Measurements from ENCODE around the gene RPL36. TPM values are rescaled to one million over a fixed set of nuclear protein-coding genes. Genes with fewer than 3 reads are reported as not detected.

RPL36 gene
- total RNA-seq, result 241 TPM

- ATAC-seq, result peak; percentile 70
Measured at GRCh38 chr19:5690125-5690954, at the start of gene RPL36. TSS of gene RPL36 (plus strand) at chr19:5690295. CDS start at chr19:5690508, 213 bp downstream.

GRCh38 chr19:5641171-5641570, 48.9 kb upstream of the RPL36 start:
- DNase-seq (ENCODE audit: low spot score), result no peak
- no peak for ATAC-seq

More at GRCh38 chr19:5690125-5690954, at the start of gene RPL36:
- peak; percentile 99 for DNase-seq (ENCODE audit: low spot score)

GRCh38 chr19:5642204-5642603, 47.9 kb upstream of the RPL36 start:
- DNase-seq (ENCODE audit: low spot score) (peak; percentile 60), ATAC-seq (peak; percentile 84)

DNA sequence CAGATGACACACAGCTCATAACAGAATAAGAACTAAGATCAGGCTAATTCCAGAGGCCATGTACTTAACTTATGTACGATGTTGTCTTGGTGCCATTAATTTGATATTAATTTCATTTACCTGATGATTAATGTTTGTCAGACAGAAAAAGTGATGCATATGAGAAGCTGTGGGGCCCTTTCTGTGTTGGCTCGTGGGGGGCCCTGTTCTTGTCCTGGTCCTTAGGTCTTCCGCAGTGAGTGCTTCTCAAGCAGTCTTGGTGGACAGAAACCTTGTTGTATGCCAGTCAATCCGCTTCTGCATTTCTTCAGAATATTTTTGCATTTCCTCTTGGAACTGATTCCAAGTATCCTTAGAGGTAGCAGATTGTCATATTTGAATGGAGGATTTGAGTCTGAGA, 47.0 kb upstream of the RPL36 start:
- ATAC-seq, result no peak
- no peak for DNase-seq (ENCODE audit: low spot score)

- ATAC-seq (no peak), DNase-seq (ENCODE audit: low spot score) (no peak)
Measured at GRCh38 chr19:5644037-5644436, 46.1 kb upstream of the RPL36 start.

DNA sequence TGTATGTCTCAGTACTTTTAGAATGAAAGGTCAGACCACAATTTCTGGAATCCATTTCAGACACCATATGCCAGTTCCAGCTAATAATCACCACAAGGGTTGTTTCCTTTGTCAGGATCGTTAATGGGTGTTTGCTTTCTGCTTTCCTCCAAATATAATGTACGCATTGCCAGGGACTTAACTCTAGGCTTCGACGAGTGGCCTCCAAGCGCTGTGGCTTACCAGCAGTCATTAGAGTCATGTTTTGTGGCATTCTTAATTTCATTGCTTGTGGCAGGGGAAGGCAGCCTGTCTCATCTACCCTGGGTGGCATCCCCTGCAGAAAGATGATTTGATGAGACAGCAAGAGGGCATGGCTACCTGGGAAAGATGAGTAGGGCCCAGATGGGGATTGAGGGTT, 44.7 kb upstream of the RPL36 start:
- ATAC-seq (no peak), DNase-seq (ENCODE audit: low spot score) (no peak)

GRCh38 chr19:5646703-5647102, 43.4 kb upstream of the RPL36 start:
- no peak for ATAC-seq
- no peak for DNase-seq (ENCODE audit: low spot score)

DNA sequence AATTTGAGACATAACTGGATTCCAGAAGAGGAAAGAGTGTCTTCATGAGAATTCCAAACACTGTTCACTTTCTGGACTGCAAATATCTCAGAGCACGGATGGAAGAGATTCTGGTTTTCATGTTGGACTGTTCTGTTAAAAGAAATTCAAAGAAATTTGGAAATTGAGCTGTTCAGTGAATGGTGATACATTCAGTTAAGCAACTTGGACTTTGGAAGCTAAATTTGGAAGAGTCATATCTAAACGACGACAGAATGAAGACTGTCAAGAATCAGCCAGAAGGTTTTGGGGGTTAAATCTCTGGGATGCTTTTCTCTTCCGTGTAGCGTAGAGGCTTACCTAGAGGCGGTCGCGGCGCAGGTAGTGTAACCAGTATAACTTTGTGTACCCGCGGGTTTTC, 41.6 kb upstream of the RPL36 start:
- peak; percentile 69 for ATAC-seq

DNA sequence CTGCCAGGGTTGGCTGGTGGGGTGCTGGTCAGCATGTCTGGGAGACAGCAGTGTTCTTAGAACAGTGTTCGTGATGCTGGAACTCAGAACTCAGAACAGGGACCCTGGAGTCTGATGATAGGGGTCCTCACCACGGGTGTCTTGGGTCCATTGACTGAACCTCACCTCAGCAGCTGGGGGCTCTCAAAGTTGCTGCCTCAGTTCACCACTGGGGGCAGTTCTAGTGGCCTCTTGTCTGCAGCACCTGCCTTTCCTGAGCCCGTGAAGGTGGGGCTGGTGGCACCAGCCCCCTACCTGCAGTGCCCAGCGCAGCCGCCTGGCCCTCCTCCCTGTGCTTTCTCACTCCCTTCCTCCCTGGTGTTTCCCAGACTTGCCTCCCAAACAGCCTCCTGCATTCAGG, 38.7 kb upstream of the RPL36 start:
- no peak for DNase-seq (ENCODE audit: low spot score)
- ATAC-seq, result no peak

More for the DNA sequence above, 41.6 kb upstream of the RPL36 start:
- no peak for DNase-seq (ENCODE audit: low spot score)

DNA sequence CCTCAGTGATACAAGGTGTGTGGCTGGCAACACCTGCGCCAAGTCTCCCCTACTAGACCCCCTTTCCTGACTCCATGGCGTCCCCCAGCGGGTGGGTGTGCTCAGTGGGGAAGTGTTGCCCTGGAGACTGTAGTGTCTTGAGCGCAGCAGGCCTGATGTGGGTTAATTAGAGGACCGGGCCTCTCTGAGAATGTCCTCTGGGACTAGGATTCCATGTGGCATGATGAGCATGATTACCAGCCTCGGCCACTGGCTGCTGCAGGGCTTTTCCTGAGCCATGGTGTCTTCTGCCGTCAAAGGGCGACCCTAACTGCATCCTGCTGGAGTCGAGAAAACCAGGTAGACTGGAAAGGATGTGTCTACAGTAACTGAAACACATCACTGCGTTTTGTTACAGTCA, 37.8 kb upstream of the RPL36 start:
- ATAC-seq (no peak), DNase-seq (ENCODE audit: low spot score) (no peak)

GRCh38 chr19:5654931-5655330, 35.2 kb upstream of the RPL36 start:
- ATAC-seq (no peak), DNase-seq (ENCODE audit: low spot score) (no peak)

- DNase-seq (ENCODE audit: low spot score) (no peak), ATAC-seq (no peak)
Measured at GRCh38 chr19:5655412-5655811, 34.7 kb upstream of the RPL36 start.

DNA sequence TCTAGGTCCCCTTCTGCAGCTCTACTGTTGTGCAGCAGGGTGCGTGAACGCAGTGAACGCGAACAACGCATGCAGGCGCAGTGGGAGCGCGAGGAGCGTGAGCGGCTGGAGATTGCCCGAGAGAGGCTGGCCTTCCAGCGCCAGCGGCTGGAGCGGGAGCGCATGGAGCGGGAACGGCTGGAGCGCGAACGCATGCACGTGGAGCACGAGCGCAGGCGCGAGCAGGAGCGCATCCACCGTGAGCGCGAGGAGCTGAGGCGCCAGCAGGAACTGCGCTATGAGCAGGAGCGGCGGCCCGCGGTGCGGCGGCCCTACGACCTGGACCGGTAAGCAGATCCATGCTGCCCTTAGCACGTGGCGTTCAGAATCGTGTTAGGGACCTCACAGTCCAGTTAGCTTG, 28.6 kb upstream of the RPL36 start:
- DNase-seq (ENCODE audit: low spot score), result no peak
- no peak for ATAC-seq

DNA sequence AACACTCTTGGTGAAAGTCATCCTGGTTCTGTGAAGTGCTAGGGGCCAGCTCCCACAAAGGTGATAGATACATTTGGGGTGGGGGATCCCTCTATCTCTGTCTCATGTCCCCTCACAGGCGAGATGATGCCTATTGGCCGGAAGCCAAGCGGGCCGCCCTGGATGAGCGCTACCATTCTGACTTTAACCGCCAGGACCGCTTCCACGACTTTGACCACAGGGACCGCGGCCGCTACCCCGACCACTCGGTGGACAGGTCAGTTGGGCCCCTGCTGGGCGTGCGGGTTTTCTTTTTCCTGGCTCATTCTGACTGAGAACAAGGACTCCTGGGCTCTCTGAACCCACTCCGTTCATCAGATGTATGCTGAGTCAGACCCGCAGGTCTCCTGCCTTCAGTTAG, 26.2 kb upstream of the RPL36 start:
- ATAC-seq, result no peak
- no peak for DNase-seq (ENCODE audit: low spot score)

- ATAC-seq, result peak; percentile 39
Measured at GRCh38 chr19:5664515-5664914, 25.6 kb upstream of the RPL36 start.

GRCh38 chr19:5665781-5666513, 24.1 kb upstream of the RPL36 start:
- ATAC-seq, result peak; percentile 92
- no peak for DNase-seq (ENCODE audit: low spot score)

More at GRCh38 chr19:5664515-5664914, 25.6 kb upstream of the RPL36 start:
- DNase-seq (ENCODE audit: low spot score), result no peak

DNA sequence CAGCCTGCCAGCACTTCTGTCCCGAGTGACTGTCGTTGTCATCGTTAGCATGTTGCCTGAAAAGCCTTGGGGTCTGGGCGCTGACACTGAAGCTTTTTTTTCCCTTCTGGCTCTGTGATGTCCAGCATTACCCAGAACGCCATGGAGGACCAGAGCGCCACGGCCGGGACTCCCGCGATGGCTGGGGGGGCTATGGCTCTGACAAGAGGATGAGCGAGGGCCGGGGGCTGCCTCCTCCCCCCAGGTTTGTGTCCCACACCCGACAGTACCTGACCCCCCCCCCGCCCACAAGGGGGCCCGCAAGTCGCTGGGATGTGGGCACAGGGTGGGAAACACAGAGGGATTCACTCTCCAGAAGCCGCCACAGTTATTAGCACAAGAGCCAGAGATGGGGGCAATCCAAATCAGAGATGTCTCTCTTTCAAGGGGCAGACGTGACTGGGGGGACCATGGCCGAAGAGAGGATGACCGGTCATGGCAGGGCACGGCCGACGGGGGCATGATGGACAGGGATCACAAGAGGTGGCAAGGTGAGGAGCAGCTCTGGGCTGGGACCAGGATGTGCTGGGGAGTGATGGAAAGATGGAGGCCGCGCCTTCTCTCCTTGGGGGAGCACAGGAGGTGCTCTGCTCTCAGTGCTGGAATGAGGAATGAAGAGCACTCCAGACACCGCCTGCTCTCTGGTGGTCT, 23.0 kb upstream of the RPL36 start:
- ATAC-seq, result no peak
- DNase-seq (ENCODE audit: low spot score), result no peak

DNA sequence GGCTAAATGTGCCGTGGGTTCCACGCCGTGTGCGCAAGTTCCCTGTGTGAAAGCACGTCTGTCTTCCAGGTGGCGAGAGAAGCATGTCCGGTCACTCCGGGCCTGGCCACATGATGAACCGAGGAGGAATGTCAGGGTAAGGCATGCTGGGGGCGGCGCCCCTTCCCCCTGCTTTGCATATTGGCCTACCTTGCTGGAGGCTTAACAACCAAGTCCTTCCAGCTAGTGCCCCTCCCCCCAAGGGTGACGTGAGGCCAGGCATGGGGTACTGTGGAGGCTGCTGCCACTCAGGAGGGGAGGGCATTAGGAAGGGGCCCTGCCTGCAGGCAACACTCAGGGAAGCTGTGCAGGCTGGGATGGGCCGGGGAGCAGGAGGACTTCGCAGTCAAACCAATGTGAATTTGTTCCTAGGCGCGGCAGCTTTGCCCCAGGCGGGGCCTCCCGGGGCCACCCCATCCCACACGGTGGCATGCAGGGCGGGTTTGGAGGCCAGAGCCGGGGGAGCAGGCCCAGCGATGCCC, 22.3 kb upstream of the RPL36 start:
- ATAC-seq, result no peak
- no peak for DNase-seq (ENCODE audit: low spot score)

- DNase-seq (ENCODE audit: low spot score) (no peak), ATAC-seq (no peak)
Measured at GRCh38 chr19:5669212-5669611, 20.9 kb upstream of the RPL36 start.

DNA sequence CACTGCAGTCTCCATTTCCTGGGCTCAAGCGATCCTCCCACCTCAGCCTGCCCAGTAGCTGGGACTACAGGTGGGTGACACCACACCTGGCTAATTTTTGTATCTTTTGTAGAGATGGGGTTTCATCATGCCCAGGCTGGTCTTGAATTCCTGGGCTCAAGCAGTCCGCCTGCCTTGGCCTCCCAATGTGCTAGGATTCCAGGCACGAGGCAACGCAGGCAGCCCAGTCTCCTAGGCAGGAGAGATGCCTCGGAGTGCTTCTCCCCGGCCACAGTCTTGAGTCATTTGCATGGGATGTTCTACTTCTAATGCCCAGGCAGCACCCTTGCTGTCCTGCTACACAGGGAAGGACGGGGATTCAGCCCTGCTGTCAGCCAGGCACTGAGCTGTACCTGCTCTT, 18.5 kb upstream of the RPL36 start:
- ATAC-seq (no peak), DNase-seq (ENCODE audit: low spot score) (no peak)

- no peak for DNase-seq (ENCODE audit: low spot score)
Measured at GRCh38 chr19:5672708-5673459, 17.2 kb upstream of the RPL36 start.

More at GRCh38 chr19:5672708-5673459, 17.2 kb upstream of the RPL36 start:
- no peak for ATAC-seq
